HFF-Myc (cell line): ENCODE data around the gene SLC38A8.

Experiments
- DNase-seq: peaks from one replicate; pipeline ENCODE4 v3.0.0-alpha.2; 2011; ENCODE audit warnings: low read depth; ENCODE audit errors: extremely low read depth
- H3K4me3 ChIP-seq: replicated peaks from 2 replicates; pipeline ENCODE4 v1.5.1; 2011; ENCODE audit warnings: low read depth, mild to moderate bottlenecking, control low read depth, low read length
- TF ChIP-seq, protein P1 (sequence below): IDR thresholded peaks from 2 replicates; pipeline ENCODE4 v1.5.1; 2012; ENCODE audit warnings: mild to moderate bottlenecking, low read depth, low read length, control low read depth; ENCODE audit errors: missing control alignments

SLC38A8 gene

DNA sequence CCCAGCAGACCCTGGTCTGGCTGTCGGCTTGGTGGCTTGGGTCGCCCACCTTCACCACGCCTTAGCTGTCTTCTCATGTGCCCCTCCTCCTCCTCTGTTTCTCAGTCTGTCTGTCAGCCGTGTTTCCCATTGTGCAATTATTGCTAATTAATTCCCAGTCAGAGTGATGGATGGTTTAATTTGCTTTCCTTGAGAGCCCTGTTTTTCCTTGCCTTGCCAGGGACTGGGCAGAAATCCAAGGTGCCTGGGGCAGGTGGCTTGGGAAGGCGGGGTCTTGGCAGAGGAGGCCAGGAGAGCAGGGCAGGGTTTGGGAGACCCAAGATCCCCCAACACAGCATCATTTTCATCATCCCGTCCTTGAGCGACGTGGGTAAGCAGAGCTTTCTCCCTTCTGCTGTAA is 53.3 kb downstream of the SLC38A8 start:
- no peak for DNase-seq
- TF ChIP-seq, protein P1, sequence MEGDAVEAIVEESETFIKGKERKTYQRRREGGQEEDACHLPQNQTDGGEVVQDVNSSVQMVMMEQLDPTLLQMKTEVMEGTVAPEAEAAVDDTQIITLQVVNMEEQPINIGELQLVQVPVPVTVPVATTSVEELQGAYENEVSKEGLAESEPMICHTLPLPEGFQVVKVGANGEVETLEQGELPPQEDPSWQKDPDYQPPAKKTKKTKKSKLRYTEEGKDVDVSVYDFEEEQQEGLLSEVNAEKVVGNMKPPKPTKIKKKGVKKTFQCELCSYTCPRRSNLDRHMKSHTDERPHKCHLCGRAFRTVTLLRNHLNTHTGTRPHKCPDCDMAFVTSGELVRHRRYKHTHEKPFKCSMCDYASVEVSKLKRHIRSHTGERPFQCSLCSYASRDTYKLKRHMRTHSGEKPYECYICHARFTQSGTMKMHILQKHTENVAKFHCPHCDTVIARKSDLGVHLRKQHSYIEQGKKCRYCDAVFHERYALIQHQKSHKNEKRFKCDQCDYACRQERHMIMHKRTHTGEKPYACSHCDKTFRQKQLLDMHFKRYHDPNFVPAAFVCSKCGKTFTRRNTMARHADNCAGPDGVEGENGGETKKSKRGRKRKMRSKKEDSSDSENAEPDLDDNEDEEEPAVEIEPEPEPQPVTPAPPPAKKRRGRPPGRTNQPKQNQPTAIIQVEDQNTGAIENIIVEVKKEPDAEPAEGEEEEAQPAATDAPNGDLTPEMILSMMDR, result no peak

DNA sequence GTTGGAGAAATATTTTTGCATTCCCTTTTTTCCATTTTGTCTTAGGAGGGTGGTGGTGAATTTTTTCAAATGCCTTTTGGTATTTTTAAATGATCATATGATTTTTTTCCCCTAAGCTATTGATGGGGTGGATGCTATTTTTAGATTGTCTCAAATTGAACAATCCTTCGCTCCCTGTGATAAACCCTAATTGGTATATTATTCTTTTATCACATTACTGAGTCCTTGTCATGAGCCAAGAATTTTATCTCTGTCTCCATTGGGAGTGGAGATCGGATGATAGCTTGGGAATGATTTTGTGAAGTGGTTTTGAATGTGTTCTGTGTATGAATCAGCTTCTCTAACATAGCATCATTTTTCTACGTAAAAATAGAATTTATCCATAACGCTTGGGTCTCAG is 59.1 kb downstream of the SLC38A8 start:
- TF ChIP-seq, protein P1, result no peak
- no peak overlapping the region for H3K4me3 ChIP-seq
- no peak for DNase-seq

More for the DNA sequence above, 53.3 kb downstream of the SLC38A8 start:
- H3K4me3 ChIP-seq, result no peak overlapping the region

DNA sequence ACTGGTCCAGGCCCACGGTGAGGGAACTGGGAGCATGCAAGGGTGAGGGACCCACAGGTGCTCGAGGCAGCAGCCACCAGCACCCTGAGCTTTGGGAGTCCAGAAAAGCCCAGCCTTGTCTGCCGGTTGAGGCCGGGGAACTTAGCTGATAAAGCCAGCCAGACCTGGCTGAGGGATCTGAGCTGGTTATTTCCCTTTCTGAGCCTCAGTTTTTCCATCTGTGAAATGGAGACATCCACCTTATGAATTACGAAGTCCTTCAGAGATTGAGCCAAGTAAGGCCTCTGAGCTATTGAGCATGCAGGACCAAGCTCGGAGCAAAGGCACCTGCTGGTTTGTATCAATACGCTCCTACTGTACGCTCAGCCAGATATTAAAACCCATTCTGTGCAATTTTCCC is 60.8 kb downstream of the SLC38A8 start:
- DNase-seq, result no peak
- no peak overlapping the region for H3K4me3 ChIP-seq
- TF ChIP-seq, protein P1, result no peak

DNA sequence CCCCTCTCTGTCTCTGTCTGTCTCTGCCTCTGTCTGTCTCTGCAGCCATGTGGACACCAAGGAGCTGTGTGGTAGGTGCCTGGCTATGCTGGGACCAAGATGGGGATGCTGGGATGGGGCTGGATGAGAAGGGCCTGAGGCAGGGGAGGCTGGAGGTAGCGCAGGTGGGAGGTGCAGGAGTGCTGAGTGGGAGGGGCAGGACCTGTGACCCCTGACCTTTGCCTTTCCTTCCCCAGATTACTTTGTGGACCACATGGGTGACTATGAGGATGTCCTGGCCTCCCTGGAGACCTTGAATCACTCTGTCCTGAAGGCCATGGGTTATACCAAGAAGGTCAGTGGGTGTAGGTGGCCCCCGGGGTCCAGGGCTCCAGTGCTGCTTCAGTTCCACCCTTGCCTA is 61.8 kb downstream of the SLC38A8 start:
- no peak for DNase-seq
- TF ChIP-seq, protein P1, result no peak
- H3K4me3 ChIP-seq, result no peak overlapping the region

DNA sequence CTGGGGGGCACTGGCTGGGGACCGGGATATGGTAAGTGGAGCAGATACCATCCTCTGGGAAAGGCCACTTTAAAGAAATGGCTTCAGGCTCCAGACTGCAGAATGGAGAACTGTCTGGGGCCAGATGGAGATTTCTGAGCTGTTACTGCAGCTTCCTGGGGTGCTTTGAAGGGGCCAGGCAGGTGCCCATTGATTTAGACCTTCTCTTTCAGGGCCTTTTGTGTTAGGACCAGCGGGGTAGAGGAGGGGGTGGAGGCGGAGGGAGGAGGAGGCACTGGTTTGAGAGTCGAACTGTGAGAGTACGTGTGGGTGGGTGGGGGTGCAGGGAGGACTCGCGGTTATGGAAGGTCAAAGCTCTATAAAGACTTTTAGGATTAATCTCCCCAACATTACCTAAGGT is 63.2 kb downstream of the SLC38A8 start:
- no peak overlapping the region for H3K4me3 ChIP-seq
- TF ChIP-seq, protein P1, result no peak
- no peak for DNase-seq

DNA sequence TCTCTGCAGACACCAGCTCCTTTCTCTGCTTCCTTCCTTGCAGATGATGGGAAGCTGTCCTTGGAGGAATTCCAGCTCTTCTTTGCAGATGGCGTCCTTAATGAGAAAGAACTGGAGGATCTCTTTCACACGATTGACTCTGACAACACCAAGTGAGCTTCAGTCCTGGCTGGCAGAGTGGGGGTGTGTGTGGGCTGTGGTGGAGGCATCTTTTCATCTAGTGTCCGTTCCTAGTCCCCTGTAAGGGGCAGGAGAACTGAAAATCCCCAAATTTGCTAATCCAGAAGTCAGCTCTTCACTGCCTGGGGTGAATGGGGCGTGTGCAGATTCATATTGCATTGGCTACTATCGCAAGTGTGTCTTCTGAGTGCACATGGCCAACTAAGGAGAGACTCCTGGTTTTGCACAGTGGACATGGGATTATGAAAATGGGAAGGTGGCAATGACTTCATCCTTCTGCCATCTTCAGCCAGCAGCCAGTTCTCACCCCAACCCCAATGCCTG is 64.1 kb downstream of the SLC38A8 start:
- no peak for DNase-seq
- TF ChIP-seq, protein P1, result no peak
- no peak overlapping the region for H3K4me3 ChIP-seq
